Measurements from ENCODE around the gene URI1. TPM values are rescaled to one million over a fixed set of nuclear protein-coding genes. Genes with fewer than 3 reads are reported as not detected.

URI1 gene, protein sequence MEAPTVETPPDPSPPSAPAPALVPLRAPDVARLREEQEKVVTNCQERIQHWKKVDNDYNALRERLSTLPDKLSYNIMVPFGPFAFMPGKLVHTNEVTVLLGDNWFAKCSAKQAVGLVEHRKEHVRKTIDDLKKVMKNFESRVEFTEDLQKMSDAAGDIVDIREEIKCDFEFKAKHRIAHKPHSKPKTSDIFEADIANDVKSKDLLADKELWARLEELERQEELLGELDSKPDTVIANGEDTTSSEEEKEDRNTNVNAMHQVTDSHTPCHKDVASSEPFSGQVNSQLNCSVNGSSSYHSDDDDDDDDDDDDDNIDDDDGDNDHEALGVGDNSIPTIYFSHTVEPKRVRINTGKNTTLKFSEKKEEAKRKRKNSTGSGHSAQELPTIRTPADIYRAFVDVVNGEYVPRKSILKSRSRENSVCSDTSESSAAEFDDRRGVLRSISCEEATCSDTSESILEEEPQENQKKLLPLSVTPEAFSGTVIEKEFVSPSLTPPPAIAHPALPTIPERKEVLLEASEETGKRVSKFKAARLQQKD
- 60.8 TPM for total RNA-seq
- 10 to 100 TPM; 11.9 to 31.2 (median 18.0) TPM for polyA plus RNA-seq

DNA sequence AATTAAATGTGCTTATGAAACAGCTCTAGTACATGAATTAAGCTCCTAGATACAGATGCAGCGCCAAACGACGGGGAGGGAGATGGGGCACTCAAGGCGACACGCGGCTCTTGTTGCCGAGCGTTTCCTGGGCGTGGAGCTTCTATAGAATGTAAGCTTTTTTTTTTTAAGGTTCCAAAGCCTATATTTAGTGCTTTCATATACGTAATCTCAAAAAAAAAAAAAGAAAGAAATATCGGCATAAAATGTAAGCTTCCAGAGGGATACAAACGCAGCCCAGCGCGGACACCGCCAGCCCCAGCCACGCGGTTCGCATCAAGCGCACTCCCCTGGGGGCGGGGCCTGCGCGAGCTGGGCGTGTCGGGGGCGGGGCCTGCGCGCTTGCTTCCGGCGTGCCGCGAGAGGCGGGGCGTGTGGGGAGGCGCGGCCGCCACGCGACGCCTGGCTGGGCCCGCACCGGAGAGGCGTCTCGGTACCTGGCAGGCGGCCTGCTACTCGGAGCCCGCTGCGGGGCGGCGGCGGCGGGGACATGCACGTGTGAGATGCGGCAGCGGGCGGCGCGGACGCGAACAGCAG lies at the start of gene URI1:
Gene URI1 (plus strand): TSS at position 412 of the 576 bp plus-strand sequence. CDS start 309 bp downstream, outside the sequence.
- Mint-ChIP-seq H3K27me3 (peaks cover 10% of the 10 kb centered on the region), H3K27ac (peak within 1 kb of the TSS; percentile 82 to 93 (median 93)), H3K4me3 (peak within 1 kb of the TSS; percentile 92 to 98 (median 96)), H3K4me1 (peaks cover 16 to 53% (median 41%) of the 10 kb centered on the region in 4 donors), H3K9me3 (peaks cover 0 to 5% (median under 1%) of the 10 kb centered on the region in 7 donors), H3K36me3 (peaks cover 6% of the 10 kb centered on the region)
- peaks cover 51% of the 10 kb centered on the region for H3K4me1 ChIP-seq (ENCODE audit: control insufficient read depth, insufficient read depth, low read length, poor library complexity, severe bottlenecking)
- DNase-seq: peak; percentile 88 to 92 (median 88)
- peak within 1 kb of the TSS; percentile 84 for H3K4me3 ChIP-seq (ENCODE audit: low read depth, low read length)
- peak; percentile 90 to 91 for ATAC-seq (ENCODE audit: low read depth in 2 of 2)
- no peaks in the 10 kb centered on the region for H3K27me3 ChIP-seq (ENCODE audit: control insufficient read depth, insufficient read depth, low read length)
- H3K27ac ChIP-seq (ENCODE audit: insufficient read depth, low read length, poor library complexity, severe bottlenecking): peak within 1 kb of the TSS; percentile 74
- peaks cover 2% of the 10 kb centered on the region for H3K36me3 ChIP-seq (ENCODE audit: control insufficient read depth, insufficient read depth, low read length)
- H3K9me3 ChIP-seq (ENCODE audit: control insufficient read depth in 2 of 2, low read length in 2 of 2): no peaks in the 10 kb centered on the region

DNA sequence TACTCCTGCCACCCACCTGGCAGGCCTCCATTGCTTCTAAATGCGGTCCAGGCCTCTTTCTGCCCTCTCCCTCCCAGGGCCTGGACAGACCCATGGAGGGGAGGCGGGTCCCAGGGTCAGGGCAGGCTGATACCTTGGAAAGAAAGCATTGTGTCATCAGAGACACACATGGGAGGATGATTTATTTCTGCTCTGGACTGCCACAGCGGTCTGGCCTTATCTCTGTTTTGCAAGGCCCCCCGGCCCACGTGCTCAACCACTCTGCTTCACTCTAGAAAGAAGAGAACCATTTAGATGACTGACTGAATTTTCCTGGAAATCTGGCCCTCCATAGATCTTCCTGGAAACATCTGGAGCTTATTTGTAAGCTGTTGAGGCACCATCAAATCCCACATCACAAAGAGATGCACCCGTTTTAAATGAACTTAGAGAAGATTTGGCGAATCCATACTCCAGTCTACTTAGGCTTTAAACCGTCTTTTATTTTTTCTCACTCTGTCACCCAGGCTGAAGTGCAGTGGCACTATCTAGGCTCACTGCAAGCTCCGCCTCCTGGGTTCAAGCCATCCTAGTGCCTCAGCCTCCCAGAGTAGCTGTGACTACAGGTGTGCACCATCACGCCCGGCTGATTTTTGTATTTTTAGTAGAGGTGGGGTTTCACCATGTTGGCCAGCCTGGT lies 48.3 kb upstream of the URI1 start:
- DNase-seq: no peak
- no peak for ATAC-seq (ENCODE audit: low read depth in 2 of 2)
- peaks cover 0 to 2% (median 0%) of the 10 kb centered on the region in 7 donors for H3K9me3 Mint-ChIP-seq
- no peaks in the 10 kb centered on the region for H3K36me3 Mint-ChIP-seq
- H3K27me3 Mint-ChIP-seq: peaks cover 9% of the 10 kb centered on the region
- H3K4me1 Mint-ChIP-seq: no peaks in the 10 kb centered on the region
- H3K4me3 Mint-ChIP-seq: no peak overlapping the region
- Histone ChIP-seq H3K9me3 (ENCODE audit: control insufficient read depth in 2 of 2, low read length in 2 of 2) (no peaks in the 10 kb centered on the region), H3K36me3 (ENCODE audit: control insufficient read depth, insufficient read depth, low read length) (no peaks in the 10 kb centered on the region), H3K27ac (ENCODE audit: insufficient read depth, low read length, poor library complexity, severe bottlenecking) (no peak overlapping the region), H3K27me3 (ENCODE audit: control insufficient read depth, insufficient read depth, low read length) (no peaks in the 10 kb centered on the region), H3K4me1 (ENCODE audit: control insufficient read depth, insufficient read depth, low read length, poor library complexity, severe bottlenecking) (no peaks in the 10 kb centered on the region), H3K4me3 (ENCODE audit: low read depth, low read length) (no peak overlapping the region)
- H3K27ac Mint-ChIP-seq: no peak overlapping the region

DNA sequence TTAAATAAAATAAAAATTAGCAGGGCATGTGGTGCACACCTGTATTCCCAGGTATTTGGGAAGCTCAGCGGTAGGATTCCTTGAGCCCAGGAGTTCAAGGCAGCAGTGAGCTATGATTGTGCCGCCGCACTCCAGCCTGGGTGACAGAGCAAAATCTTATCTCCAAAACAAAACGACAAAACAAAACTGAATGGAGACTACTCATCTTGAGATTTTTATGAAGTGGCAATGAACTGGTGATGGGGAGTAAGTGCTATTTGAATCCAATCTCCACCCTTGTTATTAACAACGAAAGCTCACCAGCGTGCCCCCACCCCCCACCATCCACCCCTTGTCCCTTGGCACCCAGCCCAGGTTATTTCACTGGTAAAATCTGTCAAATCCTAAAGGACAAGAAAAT lies 45.2 kb upstream of the URI1 start:
- Mint-ChIP-seq H3K27me3 (peaks cover 9% of the 10 kb centered on the region), H3K4me1 (no peaks in the 10 kb centered on the region)
- DNase-seq: no peak

DNA sequence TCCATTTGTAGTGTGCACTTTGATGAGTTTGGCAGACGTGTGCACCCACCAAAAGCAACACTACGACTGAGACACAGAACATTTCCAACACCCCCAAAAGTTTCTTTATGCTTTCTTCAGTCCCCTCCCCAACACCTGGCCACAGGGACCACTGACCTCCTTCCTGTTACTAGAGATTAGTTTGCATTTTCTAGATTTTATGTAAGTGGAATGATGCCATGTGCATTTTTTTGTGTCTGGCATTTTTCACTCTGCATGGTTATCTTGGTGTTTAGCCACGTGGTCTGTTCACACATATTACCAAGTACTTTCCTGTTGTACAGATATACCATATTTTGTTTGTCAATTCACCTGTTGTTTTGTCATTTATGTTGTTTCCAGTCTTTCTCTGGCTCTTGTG lies 44.6 kb upstream of the URI1 start:
- H3K4me3 Mint-ChIP-seq: no peak overlapping the region

More for the DNA sequence above, 45.2 kb upstream of the URI1 start:
- Histone ChIP-seq H3K36me3 (ENCODE audit: control insufficient read depth, insufficient read depth, low read length) (no peaks in the 10 kb centered on the region), H3K9me3 (ENCODE audit: control insufficient read depth in 2 of 2, low read length in 2 of 2) (no peaks in the 10 kb centered on the region), H3K4me3 (ENCODE audit: low read depth, low read length) (no peak overlapping the region), H3K27me3 (ENCODE audit: control insufficient read depth, insufficient read depth, low read length) (no peaks in the 10 kb centered on the region), H3K4me1 (ENCODE audit: control insufficient read depth, insufficient read depth, low read length, poor library complexity, severe bottlenecking) (no peaks in the 10 kb centered on the region), H3K27ac (ENCODE audit: insufficient read depth, low read length, poor library complexity, severe bottlenecking) (no peak overlapping the region)
- Mint-ChIP-seq H3K9me3 (peaks cover 0 to 2% (median 0%) of the 10 kb centered on the region in 7 donors), H3K4me3 (no peak overlapping the region), H3K27ac (no peak overlapping the region), H3K36me3 (no peaks in the 10 kb centered on the region)
- no peak for ATAC-seq (ENCODE audit: low read depth in 2 of 2)

DNA sequence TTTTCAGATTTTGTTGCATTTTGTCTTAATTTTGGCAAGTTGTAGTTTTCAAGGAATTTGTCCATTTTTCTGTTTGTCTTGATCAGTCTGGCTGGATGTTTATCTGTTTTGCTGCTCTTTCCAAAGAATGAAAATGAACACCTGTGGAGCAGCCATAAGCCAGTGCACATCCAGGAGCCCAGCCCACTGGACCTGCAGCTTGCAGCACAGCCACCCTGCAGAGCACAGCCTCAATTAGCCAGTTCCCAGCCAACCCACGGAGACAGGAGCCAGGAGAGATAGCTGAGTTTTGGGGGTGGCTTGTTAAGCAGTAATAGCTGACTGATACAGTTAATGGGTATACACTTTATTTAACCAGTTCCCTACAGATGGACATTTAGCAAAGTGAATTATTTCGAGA lies 38.0 kb upstream of the URI1 start:
- no peaks in the 10 kb centered on the region for H3K4me1 ChIP-seq (ENCODE audit: control insufficient read depth, insufficient read depth, low read length, poor library complexity, severe bottlenecking)
- no peaks in the 10 kb centered on the region for H3K36me3 Mint-ChIP-seq
- H3K27me3 ChIP-seq (ENCODE audit: control insufficient read depth, insufficient read depth, low read length): no peaks in the 10 kb centered on the region
- H3K27ac ChIP-seq (ENCODE audit: insufficient read depth, low read length, poor library complexity, severe bottlenecking): no peak overlapping the region
- no peaks in the 10 kb centered on the region for H3K9me3 ChIP-seq (ENCODE audit: control insufficient read depth in 2 of 2, low read length in 2 of 2)
- peaks cover 0 to 2% (median 0%) of the 10 kb centered on the region in 7 donors for H3K9me3 Mint-ChIP-seq
- H3K4me3 Mint-ChIP-seq: no peak overlapping the region
- ATAC-seq (ENCODE audit: low read depth in 2 of 2): no peak
- H3K4me3 ChIP-seq (ENCODE audit: low read depth, low read length): no peak overlapping the region
- H3K27ac Mint-ChIP-seq: no peak overlapping the region
- no peak for DNase-seq
- H3K27me3 Mint-ChIP-seq: peaks cover 23% of the 10 kb centered on the region
- no peaks in the 10 kb centered on the region for H3K4me1 Mint-ChIP-seq
- H3K36me3 ChIP-seq (ENCODE audit: control insufficient read depth, insufficient read depth, low read length): no peaks in the 10 kb centered on the region

More for the DNA sequence above, 44.6 kb upstream of the URI1 start:
- ATAC-seq (ENCODE audit: low read depth in 2 of 2) (no peak), DNase-seq (no peak)
- no peaks in the 10 kb centered on the region for H3K9me3 ChIP-seq (ENCODE audit: control insufficient read depth in 2 of 2, low read length in 2 of 2)
- H3K36me3 ChIP-seq (ENCODE audit: control insufficient read depth, insufficient read depth, low read length): no peaks in the 10 kb centered on the region
- H3K4me3 ChIP-seq (ENCODE audit: low read depth, low read length): no peak overlapping the region
- Mint-ChIP-seq H3K9me3 (no peaks in the 10 kb centered on the region), H3K27ac (no peak overlapping the region), H3K4me1 (no peaks in the 10 kb centered on the region), H3K36me3 (no peaks in the 10 kb centered on the region), H3K27me3 (peaks cover 4% of the 10 kb centered on the region)
- H3K27me3 ChIP-seq (ENCODE audit: control insufficient read depth, insufficient read depth, low read length): no peaks in the 10 kb centered on the region
- no peak overlapping the region for H3K27ac ChIP-seq (ENCODE audit: insufficient read depth, low read length, poor library complexity, severe bottlenecking)
- H3K4me1 ChIP-seq (ENCODE audit: control insufficient read depth, insufficient read depth, low read length, poor library complexity, severe bottlenecking): no peaks in the 10 kb centered on the region

DNA sequence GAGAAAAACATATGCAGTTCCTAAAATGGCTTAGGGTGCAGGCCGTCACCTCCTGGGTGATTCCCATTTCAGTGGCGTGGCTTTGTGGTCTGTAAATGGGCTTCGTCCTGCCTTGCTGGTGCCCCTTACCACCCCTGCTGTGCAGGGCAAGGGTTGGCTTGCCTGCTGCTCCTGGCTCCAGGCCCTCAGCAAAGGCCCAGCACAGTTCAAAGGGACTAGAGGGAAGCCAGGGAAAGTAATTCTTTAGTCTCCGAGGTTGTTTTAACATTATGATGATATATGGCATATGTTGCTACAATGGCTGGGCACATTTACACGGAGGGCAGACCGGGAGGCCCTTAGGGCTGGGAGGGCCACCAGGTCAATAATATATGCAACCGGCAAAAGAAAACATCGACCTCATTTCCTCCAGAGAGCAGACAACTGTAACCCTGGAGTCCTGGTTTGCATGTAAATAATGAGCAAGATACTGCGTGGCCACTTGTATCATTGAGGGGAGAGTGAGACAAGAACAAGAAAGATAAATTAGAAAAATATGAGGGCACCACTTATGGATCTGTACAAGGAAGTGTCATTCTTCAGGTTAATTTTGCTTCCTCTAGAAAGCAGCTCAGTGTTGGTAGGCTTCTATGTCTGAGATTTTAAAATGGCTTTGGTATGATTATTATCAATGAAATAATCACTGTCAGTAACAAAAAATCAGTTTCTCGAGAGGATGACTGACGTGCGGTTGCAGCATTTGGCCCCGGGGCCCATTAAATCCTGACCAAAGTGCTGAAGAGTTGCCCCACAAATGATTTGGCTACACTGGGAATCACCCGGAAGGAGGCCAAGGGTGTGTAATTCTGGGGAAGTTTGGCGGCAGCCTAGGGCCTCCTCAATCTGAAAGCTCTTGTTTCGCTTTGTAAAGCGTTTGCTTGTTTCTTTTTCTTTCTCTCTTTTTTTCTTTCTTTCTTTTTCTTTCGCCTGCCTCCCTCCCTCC lies 32.8 kb upstream of the URI1 start:
- no peak for DNase-seq
- Histone ChIP-seq H3K9me3 (ENCODE audit: control insufficient read depth in 2 of 2, low read length in 2 of 2) (no peaks in the 10 kb centered on the region), H3K27ac (ENCODE audit: insufficient read depth, low read length, poor library complexity, severe bottlenecking) (no peak overlapping the region), H3K4me3 (ENCODE audit: low read depth, low read length) (no peak overlapping the region), H3K27me3 (ENCODE audit: control insufficient read depth, insufficient read depth, low read length) (peaks cover 2% of the 10 kb centered on the region), H3K4me1 (ENCODE audit: control insufficient read depth, insufficient read depth, low read length, poor library complexity, severe bottlenecking) (no peaks in the 10 kb centered on the region), H3K36me3 (ENCODE audit: control insufficient read depth, insufficient read depth, low read length) (no peaks in the 10 kb centered on the region)
- no peaks in the 10 kb centered on the region for H3K36me3 Mint-ChIP-seq
- no peak for ATAC-seq (ENCODE audit: low read depth in 2 of 2)
- H3K27ac Mint-ChIP-seq: no peak overlapping the region
- H3K4me3 Mint-ChIP-seq: no peak overlapping the region
- H3K27me3 Mint-ChIP-seq: peaks cover 12% of the 10 kb centered on the region
- no peaks in the 10 kb centered on the region for H3K9me3 Mint-ChIP-seq
- H3K4me1 Mint-ChIP-seq: no peaks in the 10 kb centered on the region

DNA sequence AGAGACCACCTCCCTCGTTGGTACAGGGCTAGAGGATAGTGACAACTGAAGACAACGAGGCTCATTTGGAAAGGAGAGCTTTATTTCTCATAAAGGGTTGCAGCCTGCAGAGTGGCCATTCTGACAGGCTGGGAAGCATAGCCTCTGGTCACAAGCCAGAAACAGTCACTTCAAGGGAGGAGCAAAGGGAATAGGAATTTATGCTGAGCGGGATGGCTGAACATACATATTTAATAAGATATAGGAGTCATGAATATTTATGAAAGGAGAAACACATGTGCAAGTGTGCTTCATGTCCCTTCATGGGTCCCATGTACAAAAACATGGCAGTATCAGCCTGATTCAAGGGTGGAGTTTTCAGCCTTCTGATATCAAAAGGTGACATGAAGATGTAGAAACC lies 27.1 kb upstream of the URI1 start:
- ATAC-seq (ENCODE audit: low read depth in 2 of 2): no peak
- no peak overlapping the region for H3K27ac Mint-ChIP-seq

More for the DNA sequence above, 27.1 kb upstream of the URI1 start:
- H3K36me3 ChIP-seq (ENCODE audit: control insufficient read depth, insufficient read depth, low read length): no peaks in the 10 kb centered on the region
- Mint-ChIP-seq H3K27me3 (peaks cover 7% of the 10 kb centered on the region), H3K9me3 (peaks cover 0 to 2% (median 0%) of the 10 kb centered on the region in 7 donors), H3K4me1 (no peaks in the 10 kb centered on the region), H3K4me3 (no peak overlapping the region), H3K36me3 (no peaks in the 10 kb centered on the region)
- no peak overlapping the region for H3K27ac ChIP-seq (ENCODE audit: insufficient read depth, low read length, poor library complexity, severe bottlenecking)
- no peak for DNase-seq
- H3K4me3 ChIP-seq (ENCODE audit: low read depth, low read length): no peak overlapping the region
- no peaks in the 10 kb centered on the region for H3K4me1 ChIP-seq (ENCODE audit: control insufficient read depth, insufficient read depth, low read length, poor library complexity, severe bottlenecking)
- no peaks in the 10 kb centered on the region for H3K9me3 ChIP-seq (ENCODE audit: control insufficient read depth in 2 of 2, low read length in 2 of 2)
- H3K27me3 ChIP-seq (ENCODE audit: control insufficient read depth, insufficient read depth, low read length): peaks cover 2% of the 10 kb centered on the region
